HCEC 1CT (cell line): ENCODE data around the gene ORAI3.
"Not testable (repeated sequence)": the region's sequence is repeated elsewhere in the genome, so short reads cannot be mapped to it uniquely, and the experiment has no call there.

Experiments used
- DNase-seq: peaks from one replicate; pipeline ENCODE4 v3.0.0-alpha.2; 2017

ORAI3 gene

GRCh38 chr16:30924076-30924912 is 24.6 kb upstream of the ORAI3 start:
- DNase-seq: no peak

DNA sequence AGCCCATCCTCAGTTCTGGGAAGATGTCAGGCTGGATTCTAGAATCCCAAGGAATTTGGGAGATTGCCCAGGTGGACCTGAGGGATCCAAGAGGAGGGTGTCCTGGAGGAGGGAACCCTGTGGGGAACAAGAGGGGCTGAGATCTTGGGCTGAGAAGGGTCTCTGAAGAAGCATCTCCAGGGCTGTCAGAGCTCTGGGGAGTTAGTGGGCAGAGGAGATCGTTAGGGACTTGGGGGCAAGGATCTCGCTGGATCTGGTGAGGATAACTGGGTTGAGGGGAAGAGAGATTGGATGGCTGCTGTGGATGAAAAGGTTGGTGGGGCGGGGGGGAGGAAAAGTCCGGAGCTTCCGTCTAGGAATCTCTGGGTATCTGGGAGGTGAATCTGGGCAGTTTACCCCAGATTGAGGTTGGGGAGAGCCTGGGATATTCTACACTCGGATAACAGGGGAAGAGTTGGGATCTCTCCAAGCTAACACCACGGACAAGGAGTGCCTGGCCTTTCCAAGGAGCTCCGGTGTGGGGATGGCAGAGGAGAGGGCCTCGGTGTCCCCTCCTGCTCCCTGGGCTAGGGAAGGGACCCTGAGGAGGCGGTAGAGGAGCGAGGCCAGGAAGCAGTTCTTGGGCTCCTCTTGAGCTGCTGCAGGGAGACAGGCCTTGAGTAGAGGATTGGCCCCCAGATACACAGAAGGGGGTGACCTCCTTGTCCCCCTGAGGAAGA is 23.8 kb upstream of the ORAI3 start:
- DNase-seq: no peak

DNA sequence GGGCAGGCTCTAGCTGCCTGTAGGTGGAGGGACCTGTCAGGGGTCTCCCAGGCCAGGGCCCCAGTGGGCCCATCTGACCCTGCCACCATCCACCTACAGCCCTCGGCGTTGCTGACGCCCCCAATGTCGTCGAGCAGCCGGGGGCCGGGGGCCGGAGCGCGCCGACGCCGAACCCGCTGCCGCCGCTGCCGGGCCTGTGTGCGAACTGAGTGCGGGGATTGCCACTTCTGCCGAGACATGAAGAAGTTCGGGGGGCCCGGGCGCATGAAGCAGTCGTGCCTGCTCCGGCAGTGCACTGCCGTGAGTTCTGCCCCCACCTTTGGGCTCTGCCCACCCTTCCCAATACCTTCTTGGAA is 23.3 kb upstream of the ORAI3 start:
- DNase-seq: no peak

DNA sequence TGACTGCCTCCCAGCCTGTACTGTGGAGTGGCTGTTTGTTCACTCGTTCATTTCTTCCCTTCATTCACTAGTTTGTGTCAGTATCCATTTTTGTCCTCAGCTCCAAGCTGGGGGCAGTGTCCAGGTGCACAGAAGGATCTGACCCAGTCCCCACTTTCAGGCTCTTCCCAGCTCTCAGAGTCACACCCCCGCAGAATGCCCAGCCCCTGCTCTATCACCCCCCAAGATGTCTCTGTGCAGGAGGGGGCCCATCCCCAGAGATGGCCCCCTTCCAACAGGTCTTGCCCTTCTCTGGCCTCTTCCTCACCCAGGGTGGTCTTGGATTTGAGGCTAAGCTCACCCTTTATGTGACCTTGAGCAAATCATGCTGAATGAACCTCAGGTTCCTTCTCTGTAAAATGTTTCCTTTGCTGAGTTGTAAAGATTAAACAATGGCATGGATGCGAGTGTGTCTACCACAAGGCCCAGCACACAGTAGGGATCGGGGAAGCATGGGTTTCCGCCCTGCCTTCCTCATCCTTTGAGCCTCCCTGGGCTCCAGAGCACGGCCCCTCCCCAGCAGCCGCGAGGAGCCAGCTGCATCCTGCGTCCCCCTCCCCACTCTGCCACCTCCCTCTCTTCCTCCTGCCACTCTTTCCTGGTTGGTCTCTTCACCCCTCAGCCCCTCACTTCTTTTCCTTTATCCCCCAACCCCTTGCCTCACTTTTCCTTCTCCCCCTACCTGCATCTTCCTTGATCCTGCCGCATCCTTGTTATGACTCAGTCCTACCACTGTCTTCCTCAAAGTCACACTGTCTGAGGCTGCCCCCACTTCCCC is 22.7 kb upstream of the ORAI3 start:
- no peak for DNase-seq

GRCh38 chr16:30926937-30927788 is 21.7 kb upstream of the ORAI3 start:
- no peak for DNase-seq

- peak; percentile 36 for DNase-seq
Measured at GRCh38 chr16:30927789-30928378, 21.0 kb upstream of the ORAI3 start.

- DNase-seq: no peak
Measured at GRCh38 chr16:30928390-30928789, 20.5 kb upstream of the ORAI3 start.

DNA sequence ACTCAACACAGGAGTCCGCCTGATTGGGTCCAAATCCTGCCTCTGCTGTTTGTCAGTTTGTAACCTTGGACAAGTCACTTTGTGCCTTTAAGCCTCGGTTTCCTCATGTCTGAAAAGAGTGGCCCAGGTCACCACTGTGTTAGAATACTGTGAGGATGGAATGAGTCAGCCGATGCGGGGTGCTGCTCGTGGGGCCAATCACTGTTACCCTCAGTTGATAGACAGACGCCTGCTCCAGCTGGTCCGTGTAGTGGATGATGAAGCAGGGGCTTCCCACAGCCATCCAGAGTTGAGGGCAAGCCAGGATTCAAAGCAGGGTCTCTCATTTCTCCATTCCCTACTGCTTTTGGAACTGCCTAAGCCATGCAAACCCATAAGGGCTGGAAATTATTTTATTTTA is 19.7 kb upstream of the ORAI3 start:
- no peak for DNase-seq

- DNase-seq: no peak
Measured at GRCh38 chr16:30930160-30930571, 18.7 kb upstream of the ORAI3 start.

DNA sequence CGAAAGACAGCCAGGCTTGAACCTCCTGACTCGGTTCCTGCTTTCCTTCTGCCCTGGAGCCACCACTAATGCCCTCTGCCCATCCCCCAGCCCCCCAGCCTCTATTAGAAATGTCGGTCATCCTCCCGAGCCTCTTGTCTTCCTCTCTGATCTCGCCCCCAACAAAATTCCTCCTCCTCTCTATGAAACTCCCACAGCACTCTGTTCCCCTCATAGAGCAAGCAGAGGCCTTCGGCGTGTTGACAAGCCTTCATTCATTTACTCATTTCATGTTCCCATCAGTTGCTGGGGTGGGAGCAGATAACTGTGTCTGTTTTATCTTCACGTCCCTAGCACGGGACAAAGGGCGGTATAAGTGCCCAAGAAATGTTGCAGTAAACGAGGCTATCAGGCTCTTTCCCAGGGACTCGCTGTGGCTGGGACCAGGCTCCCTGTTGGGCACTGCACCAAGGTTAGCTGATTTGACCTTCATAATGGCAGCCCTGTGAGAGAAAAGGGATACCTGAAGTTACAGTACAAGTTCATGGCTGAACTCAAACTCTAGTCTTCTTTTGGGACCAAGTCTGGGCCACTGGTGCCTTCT is 17.7 kb upstream of the ORAI3 start:
- DNase-seq: no peak

DNA sequence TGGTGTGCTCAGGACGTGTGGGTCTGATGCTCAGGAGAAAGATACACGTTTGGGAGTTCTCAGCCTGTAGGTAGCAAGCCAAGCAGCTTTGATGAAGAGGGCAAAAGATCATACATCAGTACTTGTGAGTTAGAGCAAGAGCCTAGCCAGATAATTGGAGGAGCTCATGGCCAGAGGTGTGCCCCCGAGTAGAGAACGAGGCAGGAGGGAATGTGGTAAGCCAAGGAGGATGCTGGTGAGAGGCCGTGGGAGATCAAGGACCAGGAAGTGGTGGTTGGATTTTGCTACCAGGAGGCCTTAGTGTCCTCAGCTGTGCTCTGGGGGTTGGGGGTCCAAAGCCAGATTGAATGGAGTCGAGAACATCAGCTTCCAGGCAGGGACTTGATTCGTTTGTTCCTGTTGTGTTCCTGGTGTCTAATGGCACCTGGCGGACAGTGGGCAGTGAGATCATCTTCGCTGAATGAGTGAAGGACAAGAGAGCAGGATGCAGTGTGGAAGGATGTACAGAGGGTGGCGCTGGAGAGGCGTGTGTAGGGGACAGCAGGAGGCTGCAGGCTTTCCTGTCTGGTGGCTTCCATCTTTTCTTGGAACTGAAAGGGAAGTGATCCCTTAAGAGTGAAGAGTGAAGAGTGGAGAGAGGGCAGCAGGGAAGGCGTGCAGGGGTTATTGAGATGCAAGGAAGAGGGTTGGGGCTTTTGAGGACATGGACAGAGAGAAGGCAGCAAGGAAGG is 13.9 kb upstream of the ORAI3 start:
- peak; percentile 32 for DNase-seq

DNA sequence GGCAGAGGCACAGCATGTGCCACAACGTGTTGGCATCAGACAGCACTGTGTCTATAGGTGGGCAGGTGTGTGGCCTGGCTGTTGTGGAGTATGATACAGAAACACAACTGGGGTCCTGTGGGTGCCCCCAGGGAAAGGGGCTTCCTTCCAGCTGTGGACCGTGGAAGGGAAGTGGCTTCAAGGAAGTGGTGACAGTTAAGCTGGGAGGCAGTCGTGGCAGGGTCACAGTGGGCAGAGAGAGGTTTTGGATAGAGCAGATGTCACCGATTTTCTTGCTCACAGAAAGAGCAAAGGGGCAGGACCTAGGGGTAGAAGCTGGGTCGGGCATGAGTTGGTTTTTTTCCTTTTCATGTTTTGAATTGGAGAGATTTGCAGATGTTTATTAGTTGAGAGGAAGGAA is 11.2 kb upstream of the ORAI3 start:
- DNase-seq: no peak

GRCh38 chr16:30939571-30939970 is 9.3 kb upstream of the ORAI3 start:
- DNase-seq: not testable (repeated sequence)

- DNase-seq: peak; percentile 58
Measured at GRCh38 chr16:30941600-30942425, 7.1 kb upstream of the ORAI3 start.

DNA sequence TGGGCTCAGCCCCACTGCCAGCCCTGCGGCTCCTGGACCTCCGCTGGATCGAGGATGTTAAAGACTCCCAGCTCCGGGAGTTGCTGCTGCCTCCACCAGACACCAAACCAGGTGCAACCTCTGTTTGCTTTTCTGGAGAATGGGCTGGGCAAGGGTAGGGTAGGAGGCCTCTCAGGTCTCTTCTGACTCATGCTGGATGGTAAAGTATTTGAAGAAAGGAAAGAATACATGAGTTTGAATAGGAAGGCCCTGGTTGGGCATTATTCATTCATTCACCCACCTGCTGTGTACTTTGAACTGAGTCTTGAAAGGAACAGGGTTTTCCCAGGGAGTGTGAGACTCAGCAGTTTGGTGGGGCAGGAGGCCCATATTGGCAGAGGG is 6.5 kb upstream of the ORAI3 start:
- no peak for DNase-seq

DNA sequence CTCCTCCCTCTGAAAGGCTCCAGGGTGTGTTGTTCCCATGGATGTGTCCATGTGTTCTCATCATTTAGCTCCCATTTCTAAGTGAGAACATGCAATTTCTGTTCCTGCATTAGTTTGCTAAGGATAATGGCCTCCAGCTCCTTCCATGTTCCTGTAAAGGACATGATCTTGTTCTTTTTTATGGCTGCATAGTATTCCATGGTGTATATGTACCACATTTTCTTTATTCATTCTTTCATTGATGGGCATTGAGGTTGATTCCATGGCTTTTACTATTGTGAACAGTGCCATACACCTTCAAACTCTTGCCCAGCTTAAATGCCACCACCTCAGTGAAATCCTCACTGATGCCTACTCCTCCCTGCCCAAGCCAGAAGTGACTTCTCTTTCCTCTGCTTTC is 4.5 kb upstream of the ORAI3 start:
- no peak for DNase-seq

GRCh38 chr16:30946671-30947540 is 2.0 kb upstream of the ORAI3 start:
- DNase-seq: no peak

DNA sequence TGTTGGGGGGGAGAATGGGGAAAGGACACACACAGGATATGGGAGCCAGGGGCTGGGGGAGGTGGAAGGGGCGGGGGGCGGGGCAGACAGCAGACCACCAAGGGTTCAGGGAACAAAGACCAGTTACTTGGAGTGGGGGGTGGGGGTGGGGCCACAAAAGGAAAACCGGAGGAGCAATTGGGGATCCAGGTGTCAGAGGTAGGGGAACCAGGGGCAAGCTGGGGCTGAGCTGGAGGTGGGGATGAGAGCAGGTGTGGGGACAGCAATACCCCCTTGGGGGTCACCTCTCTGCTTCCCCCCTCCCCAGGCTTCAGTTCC is 1.4 kb upstream of the ORAI3 start:
- DNase-seq: no peak
